MV-4-11 (cell line): ENCODE data around the gene OTOF.

Source experiments
- DNase-seq: peaks from one replicate; lab custom pipeline; 2025; lab: John Stamatoyannopoulos, UW

OTOF gene

DNA sequence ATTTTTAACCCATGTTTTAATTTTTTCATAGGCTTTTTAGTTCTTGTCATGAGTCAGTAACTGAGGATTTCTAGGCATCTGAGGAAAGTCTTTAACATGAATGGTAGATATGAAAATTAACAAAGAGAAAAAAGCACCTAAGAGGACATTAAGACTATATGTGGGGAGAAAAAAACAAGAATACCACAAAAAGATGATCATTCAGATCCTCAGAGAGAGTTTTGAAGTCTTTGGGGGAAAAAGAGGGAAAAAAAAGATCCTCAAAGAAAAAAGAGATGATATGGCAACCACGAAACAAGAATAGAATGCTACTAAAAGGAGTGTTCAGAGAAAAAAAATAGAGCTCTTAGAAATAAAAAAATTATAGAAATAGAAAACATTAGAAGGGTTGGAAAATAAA lies 68.1 kb downstream of the OTOF start:
- DNase-seq = no peak

DNA sequence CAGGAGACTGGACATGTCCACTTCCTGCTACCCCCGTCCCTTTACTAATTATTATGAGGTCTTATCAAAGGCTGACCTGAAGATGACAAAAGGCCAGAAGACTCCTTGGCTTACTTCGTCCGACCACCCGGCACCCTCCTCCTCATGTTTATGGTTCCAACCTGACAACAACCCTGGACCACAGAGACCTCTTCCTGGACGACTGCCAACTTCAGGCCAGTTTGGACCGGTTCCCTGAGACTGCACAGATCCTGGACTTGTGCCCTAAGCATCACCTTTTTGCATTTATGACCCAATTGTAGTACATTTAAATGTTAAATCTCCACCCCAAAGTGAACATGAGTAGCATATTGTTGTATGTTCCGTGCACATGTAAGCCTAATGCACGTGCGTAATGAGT lies 70.4 kb downstream of the OTOF start:
- DNase-seq = no peak
